ENCODE results near the gene FIGN.

Gene FIGN

GRCh38 chr2:163735685-163736432 is at the start of gene FIGN:
TSS of gene FIGN (minus strand) at chr2:163736008. CDS start at chr2:163734927, 1,081 bp downstream.
- peak; percentile 88 for DNase-seq

- DNase-seq, result no peak
Measured at GRCh38 chr2:163785162-163785561, 49.4 kb upstream of the FIGN start.

GRCh38 chr2:163779970-163780597 is 44.3 kb upstream of the FIGN start:
- DNase-seq, result no peak

- peak; percentile 89 for DNase-seq
Measured at GRCh38 chr2:163778045-163778781, 42.4 kb upstream of the FIGN start.

- peak; percentile 36 for DNase-seq
Measured at GRCh38 chr2:163775304-163775703, 39.5 kb upstream of the FIGN start.

- peak; percentile 96 for DNase-seq
Measured at GRCh38 chr2:163774862-163775261, 39.1 kb upstream of the FIGN start.

GRCh38 chr2:163773276-163773675 is 37.5 kb upstream of the FIGN start:
- DNase-seq, result no peak

- DNase-seq, result no peak
Measured at GRCh38 chr2:163771596-163771995, 35.8 kb upstream of the FIGN start.

GRCh38 chr2:163768881-163769695 is 33.3 kb upstream of the FIGN start:
- DNase-seq, result no peak

GRCh38 chr2:163767097-163767496 is 31.3 kb upstream of the FIGN start:
- no peak for DNase-seq

GRCh38 chr2:163764566-163764965 is 28.8 kb upstream of the FIGN start:
- no peak for DNase-seq

- DNase-seq, result no peak
Measured at GRCh38 chr2:163759013-163759412, 23.2 kb upstream of the FIGN start.

- DNase-seq, result no peak
Measured at GRCh38 chr2:163757814-163758213, 22.0 kb upstream of the FIGN start.

GRCh38 chr2:163756588-163756987 is 20.8 kb upstream of the FIGN start:
- no peak for DNase-seq

GRCh38 chr2:163755366-163755765 is 19.6 kb upstream of the FIGN start:
- DNase-seq, result no peak

- DNase-seq, result no peak
Measured at GRCh38 chr2:163753726-163754125, 17.9 kb upstream of the FIGN start.

- no peak for DNase-seq
Measured at GRCh38 chr2:163752267-163752666, 16.5 kb upstream of the FIGN start.

GRCh38 chr2:163751696-163752095 is 15.9 kb upstream of the FIGN start:
- no peak for DNase-seq

GRCh38 chr2:163748420-163748819 is 12.6 kb upstream of the FIGN start:
- DNase-seq, result no peak

GRCh38 chr2:163741435-163741834 is 5.6 kb upstream of the FIGN start:
- DNase-seq, result no peak

- DNase-seq, result no peak
Measured at GRCh38 chr2:163737563-163737962, 1.8 kb upstream of the FIGN start.

GRCh38 chr2:163737190-163737439 is 1.3 kb upstream of the FIGN start:
- DNase-seq, result no peak

GRCh38 chr2:163736433-163737189 is 803 bp upstream of the FIGN start:
- peak; percentile 43 for DNase-seq
